ENCODE measurements around the gene EDARADD.
"Not testable (repeated sequence)": the region's sequence is repeated elsewhere in the genome, so short reads cannot be mapped to it uniquely, and the experiment has no call there.

Gene EDARADD

DNA sequence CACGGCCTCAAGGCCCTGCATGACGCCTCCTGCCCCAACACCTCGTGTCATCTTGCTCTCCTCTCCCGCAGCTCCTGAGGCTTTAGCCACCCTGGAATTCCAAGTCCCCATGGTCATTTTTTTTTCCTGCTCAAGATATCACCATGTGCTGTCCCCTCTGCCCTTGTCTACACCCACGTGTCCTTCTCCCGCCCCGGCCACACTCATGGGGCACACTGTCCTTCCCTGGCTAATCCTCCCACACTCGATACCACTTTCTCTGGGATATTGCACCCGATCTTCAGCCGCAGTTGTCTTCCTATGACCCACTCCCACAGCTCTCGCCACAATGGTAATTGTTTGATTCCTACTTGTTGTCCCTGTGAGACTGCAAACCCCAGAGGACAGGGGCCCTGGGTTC is 100.0 kb downstream of the EDARADD start:
- H3K4me1 ChIP-seq (ENCODE audit: insufficient read depth, low read length), result no peaks in the 10 kb centered on the region
- H3K9ac ChIP-seq (ENCODE audit: low read length), result no peak overlapping the region
- no peaks in the 10 kb centered on the region for H3K27me3 ChIP-seq (ENCODE audit: control insufficient read depth in 1 of 2, insufficient read depth in 2 of 2, low read length in 2 of 2)
- H3K27ac ChIP-seq (ENCODE audit: low read depth, low read length), result no peak overlapping the region
- no peaks in the 10 kb centered on the region for H3K36me3 ChIP-seq (ENCODE audit: insufficient read depth, low read length)
- no peak overlapping the region for H3K4me3 ChIP-seq (ENCODE audit: low read depth in 1 of 2, low read length in 2 of 2)
- no peaks in the 10 kb centered on the region for H3K9me3 ChIP-seq (ENCODE audit: low read length)

DNA sequence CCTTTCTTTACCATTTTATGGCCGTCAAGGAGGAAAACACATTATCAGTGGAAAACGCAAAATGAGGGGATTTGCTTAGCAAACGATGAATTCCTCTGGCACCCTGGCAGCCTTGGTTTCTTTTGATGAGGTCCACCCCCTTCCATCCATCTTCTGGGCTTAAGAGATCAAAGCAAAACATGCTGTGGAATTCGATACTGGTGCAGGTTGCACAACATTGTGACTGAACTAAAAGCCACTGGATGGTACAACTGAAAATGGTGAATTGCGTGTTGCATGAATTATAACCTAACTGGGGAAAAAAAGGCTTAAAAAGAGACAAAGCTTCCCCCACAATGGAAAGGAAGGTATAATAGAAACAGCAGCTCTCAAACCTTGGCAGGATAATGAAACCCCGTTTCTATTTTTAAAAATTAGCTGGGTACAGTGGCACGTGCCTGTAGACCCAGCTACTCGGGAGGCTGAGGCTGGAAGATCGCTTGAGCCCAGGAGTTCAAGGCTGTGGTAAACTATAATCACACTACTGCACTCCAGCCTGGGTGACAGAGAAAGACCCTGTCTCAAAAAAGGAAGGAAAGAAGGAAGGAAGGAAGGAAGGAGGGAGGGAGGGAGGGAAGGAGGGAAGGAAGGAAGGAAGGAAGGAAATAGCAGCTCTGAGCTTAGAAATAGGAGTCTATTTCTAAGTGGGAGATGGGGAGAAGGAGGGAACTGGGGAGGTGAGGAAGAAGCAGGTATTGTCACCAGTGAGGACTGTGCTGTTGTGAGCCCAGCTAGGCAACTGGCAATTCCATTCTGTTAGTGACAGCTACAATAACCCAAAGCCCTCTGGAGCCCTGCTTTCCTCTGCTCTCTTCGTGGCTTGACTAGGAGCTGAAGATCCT is 100.7 kb downstream of the EDARADD start:
- Histone ChIP-seq H3K4me3 (ENCODE audit: low read depth in 1 of 2, low read length in 2 of 2) (no peak overlapping the region), H3K27me3 (ENCODE audit: control insufficient read depth in 1 of 2, insufficient read depth in 2 of 2, low read length in 2 of 2) (no peaks in the 10 kb centered on the region), H3K36me3 (ENCODE audit: insufficient read depth, low read length) (no peaks in the 10 kb centered on the region), H3K4me1 (ENCODE audit: insufficient read depth, low read length) (no peaks in the 10 kb centered on the region), H3K9me3 (ENCODE audit: low read length) (no peaks in the 10 kb centered on the region), H3K9ac (ENCODE audit: low read length) (no peak overlapping the region), H3K27ac (ENCODE audit: low read depth, low read length) (no peak overlapping the region)

DNA sequence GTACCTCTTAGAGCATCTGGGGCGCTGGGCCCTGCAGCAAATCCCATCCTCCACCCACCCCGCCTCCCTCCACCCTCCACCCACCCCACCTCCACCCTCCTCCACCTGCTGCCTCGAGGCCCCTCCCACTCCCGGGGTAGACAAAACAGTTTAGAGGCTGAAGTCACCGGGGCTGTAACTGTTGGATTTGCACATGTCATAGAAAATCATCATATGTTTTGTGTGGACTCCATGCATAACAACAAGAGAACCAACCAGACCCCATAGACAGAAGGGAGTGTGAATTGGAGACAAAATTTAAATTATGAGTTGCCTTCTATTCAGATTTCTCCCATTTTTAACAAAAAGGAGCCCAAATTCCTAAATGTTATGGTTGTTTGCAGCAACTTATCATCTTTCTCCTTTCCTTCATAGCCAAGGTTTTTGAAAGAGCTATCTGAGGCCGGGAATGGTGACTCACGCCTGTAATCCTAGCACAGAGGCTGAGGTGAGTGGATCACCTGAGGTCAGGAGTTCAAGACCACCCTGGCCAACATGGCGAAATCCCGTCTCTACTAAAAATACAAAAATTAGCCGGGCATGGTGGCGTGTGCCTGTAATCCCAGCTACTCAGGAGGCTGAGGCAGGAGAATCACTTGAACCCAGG is 101.5 kb downstream of the EDARADD start:
- H3K9me3 ChIP-seq (ENCODE audit: low read length), result no peaks in the 10 kb centered on the region
- no peak overlapping the region for H3K9ac ChIP-seq (ENCODE audit: low read length)
- no peak overlapping the region for H3K27ac ChIP-seq (ENCODE audit: low read depth, low read length)
- H3K36me3 ChIP-seq (ENCODE audit: insufficient read depth, low read length), result no peaks in the 10 kb centered on the region
- no peak overlapping the region for H3K4me3 ChIP-seq (ENCODE audit: low read depth in 1 of 2, low read length in 2 of 2)
- no peaks in the 10 kb centered on the region for H3K27me3 ChIP-seq (ENCODE audit: control insufficient read depth in 1 of 2, insufficient read depth in 2 of 2, low read length in 2 of 2)
- no peaks in the 10 kb centered on the region for H3K4me1 ChIP-seq (ENCODE audit: insufficient read depth, low read length)

DNA sequence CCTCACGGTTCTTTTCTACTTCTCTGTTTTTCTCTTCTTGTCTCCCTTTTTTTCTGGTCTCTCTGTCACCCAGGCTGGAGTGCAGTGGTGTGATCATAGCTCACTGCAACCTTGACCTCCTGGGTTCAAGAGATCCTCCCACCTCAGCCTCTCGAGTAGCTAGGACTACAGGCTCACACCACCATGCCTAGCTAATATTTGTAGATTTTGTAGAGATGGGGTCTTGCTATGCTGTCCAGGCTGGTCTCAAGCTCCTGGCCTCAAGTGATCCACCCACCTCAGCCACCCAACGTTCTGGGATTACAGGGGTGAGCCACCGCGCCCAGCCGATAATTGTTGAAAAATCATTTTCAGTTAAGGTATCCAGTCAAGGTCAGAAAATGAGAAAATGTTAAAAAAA is 103.8 kb downstream of the EDARADD start:
- Histone ChIP-seq H3K27ac (ENCODE audit: low read depth, low read length) (no peak overlapping the region), H3K4me1 (ENCODE audit: insufficient read depth, low read length) (no peaks in the 10 kb centered on the region), H3K4me3 (ENCODE audit: low read depth in 1 of 2, low read length in 2 of 2) (no peak overlapping the region), H3K27me3 (ENCODE audit: control insufficient read depth in 1 of 2, insufficient read depth in 2 of 2, low read length in 2 of 2) (no peaks in the 10 kb centered on the region), H3K9ac (ENCODE audit: low read length) (no peak overlapping the region), H3K36me3 (ENCODE audit: insufficient read depth, low read length) (no peaks in the 10 kb centered on the region), H3K9me3 (ENCODE audit: low read length) (no peaks in the 10 kb centered on the region)

DNA sequence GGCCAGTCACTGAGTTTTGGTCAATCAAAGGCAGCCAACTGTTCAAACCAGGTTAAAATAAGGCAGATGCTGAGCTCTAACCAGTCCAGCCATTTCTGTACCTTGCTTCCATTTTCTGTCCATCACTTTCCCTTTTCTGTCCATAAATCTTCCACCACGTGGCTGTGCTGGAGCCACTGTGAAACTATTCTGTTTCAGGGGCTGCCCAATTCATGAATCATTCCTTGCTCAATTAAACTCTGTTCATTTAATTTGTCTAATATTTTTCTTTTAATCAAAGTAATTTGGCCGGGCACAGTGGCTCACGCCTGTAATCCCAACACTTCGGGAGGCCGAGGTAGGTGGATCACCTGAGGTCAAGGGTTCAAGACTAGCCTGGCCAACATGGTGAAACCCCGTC is 107.0 kb downstream of the EDARADD start:
- no peak overlapping the region for H3K4me3 ChIP-seq (ENCODE audit: low read depth in 1 of 2, low read length in 2 of 2)
- no peaks in the 10 kb centered on the region for H3K36me3 ChIP-seq (ENCODE audit: insufficient read depth, low read length)
- no peak overlapping the region for H3K27ac ChIP-seq (ENCODE audit: low read depth, low read length)
- H3K9ac ChIP-seq (ENCODE audit: low read length), result no peak overlapping the region
- H3K4me1 ChIP-seq (ENCODE audit: insufficient read depth, low read length), result no peaks in the 10 kb centered on the region
- H3K27me3 ChIP-seq (ENCODE audit: control insufficient read depth in 1 of 2, insufficient read depth in 2 of 2, low read length in 2 of 2), result no peaks in the 10 kb centered on the region
- no peaks in the 10 kb centered on the region for H3K9me3 ChIP-seq (ENCODE audit: low read length)

DNA sequence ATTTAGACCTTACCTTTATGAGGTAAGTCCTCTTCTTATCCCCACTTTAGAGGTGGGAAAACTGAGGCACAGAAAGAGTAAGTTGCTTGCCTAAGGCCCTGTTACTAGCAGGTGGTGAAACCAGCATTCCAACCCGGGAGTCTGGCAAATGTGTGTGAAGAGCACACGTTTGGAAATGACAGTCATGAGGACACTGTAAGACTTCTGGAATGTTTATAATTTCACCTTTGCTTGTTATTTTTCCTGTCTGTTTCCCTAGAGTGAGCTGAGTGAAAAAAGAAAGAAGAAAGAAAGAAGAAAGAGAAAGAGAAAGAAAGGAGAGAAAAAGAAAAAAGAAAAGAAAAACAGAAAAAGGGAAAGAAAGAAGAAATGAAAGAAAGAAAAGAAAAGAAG is 108.5 kb downstream of the EDARADD start:
- no peak overlapping the region for H3K9ac ChIP-seq (ENCODE audit: low read length)
- H3K4me3 ChIP-seq (ENCODE audit: low read depth in 1 of 2, low read length in 2 of 2), result peak overlapping the region in 1 of 2 donors; percentile 53

DNA sequence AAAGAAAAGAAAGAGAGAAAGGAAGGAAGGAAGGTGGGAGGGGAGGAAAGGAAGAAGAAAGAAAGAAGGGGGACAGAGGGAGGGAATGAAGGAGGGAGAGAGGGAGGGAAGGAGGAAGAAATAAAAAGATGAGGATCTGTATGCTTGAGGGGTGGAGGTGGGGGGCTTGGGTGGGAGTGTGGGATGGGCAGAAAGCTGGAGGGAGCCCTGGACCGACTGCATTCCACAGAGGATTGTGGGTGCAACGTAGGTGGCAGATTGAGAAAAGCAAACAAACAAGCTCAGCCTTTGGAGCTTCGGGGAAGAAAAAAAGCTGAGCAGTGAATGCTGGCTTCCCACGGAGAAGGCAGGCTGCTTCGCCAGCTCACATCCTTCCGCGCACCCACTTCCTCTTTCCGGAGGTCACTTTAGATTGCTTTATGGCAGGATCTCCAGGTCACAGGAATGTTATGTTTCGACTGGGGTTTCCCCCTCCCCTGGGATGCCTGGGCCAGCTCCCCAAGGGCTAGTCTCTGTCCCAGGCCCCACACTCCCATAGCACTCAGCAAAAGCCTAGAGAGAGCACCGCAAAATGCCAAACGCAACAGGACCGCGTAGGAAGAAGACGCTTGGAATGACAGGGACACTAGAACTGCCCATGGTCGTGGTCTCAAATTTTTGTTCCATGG is 109.0 kb downstream of the EDARADD start:
- H3K9ac ChIP-seq (ENCODE audit: low read length), result no peak overlapping the region
- peak overlapping the region; percentile 34 to 53 for H3K4me3 ChIP-seq (ENCODE audit: low read depth in 1 of 2, low read length in 2 of 2)
- H3K27me3 ChIP-seq (ENCODE audit: control insufficient read depth in 1 of 2, insufficient read depth in 2 of 2, low read length in 2 of 2), result no peaks in the 10 kb centered on the region
- no peaks in the 10 kb centered on the region for H3K4me1 ChIP-seq (ENCODE audit: insufficient read depth, low read length)
- no peak overlapping the region for H3K27ac ChIP-seq (ENCODE audit: low read depth, low read length)
- no peaks in the 10 kb centered on the region for H3K36me3 ChIP-seq (ENCODE audit: insufficient read depth, low read length)
- H3K9me3 ChIP-seq (ENCODE audit: low read length), result no peaks in the 10 kb centered on the region

More for the DNA sequence above, 108.5 kb downstream of the EDARADD start:
- Histone ChIP-seq H3K27me3 (ENCODE audit: control insufficient read depth in 1 of 2, insufficient read depth in 2 of 2, low read length in 2 of 2) (no peaks in the 10 kb centered on the region), H3K9me3 (ENCODE audit: low read length) (no peaks in the 10 kb centered on the region), H3K4me1 (ENCODE audit: insufficient read depth, low read length) (no peaks in the 10 kb centered on the region), H3K27ac (ENCODE audit: low read depth, low read length) (no peak overlapping the region), H3K36me3 (ENCODE audit: insufficient read depth, low read length) (no peaks in the 10 kb centered on the region)

DNA sequence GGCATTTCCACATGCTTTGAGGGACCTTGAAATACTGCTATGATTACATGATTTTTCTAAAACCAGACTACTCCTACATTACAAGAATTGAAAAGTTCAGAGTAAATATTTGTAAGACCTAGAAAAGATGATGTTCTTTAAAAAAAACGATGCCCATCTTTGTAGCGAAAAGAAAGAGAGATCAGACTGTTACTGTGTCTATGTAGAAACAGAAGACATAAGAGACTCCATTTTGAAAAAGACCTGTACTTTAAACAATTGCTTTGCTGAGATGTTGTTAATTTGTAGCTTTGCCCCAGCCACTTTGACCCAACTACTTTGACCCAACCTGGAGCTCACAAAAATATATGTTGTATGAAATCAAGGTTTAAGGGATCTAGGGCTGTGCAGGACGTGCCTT is 110.3 kb downstream of the EDARADD start:
- H3K27ac ChIP-seq (ENCODE audit: low read depth, low read length); H3K9ac ChIP-seq (ENCODE audit: low read length); H3K4me1 ChIP-seq (ENCODE audit: insufficient read depth, low read length); H3K27me3 ChIP-seq (ENCODE audit: control insufficient read depth in 1 of 2, insufficient read depth in 2 of 2, low read length in 2 of 2); H3K4me3 ChIP-seq (ENCODE audit: low read depth in 1 of 2, low read length in 2 of 2); H3K9me3 ChIP-seq (ENCODE audit: low read length); H3K36me3 ChIP-seq (ENCODE audit: insufficient read depth, low read length): not testable (repeated sequence)

DNA sequence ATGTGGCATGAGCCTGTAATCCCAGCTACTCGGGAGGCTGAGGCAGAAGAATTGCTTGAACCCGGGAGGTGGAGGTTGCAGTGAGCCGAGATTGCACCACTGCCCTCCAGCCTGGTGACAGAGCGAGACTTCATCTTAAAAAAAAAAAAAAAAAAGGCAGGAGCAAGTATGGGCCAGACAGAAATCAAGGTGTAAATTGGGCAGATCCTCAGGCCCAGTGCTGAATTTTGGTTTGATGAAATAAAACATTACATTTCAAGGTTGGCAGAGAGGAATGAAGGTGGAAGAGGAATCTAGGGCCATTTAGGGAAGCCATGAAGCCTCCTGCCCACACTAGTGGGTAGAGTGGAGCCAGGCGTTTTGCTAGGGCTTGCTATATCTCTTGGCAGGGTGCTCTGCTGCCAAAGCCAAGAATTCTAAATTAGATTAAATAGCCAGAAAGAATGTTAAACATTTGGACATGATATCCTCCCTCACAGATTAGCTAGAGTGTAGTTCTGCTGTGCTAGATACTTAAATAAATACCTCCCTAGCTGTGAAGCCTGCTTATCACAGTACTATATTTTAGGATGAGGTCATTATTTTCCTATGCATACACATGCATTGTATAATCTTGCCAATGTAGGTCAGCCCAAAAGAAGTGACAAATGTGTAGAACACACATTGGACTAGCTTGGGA is 113.1 kb downstream of the EDARADD start:
- H3K9ac ChIP-seq (ENCODE audit: low read length), result no peak overlapping the region
- no peaks in the 10 kb centered on the region for H3K9me3 ChIP-seq (ENCODE audit: low read length)
- H3K4me1 ChIP-seq (ENCODE audit: insufficient read depth, low read length), result no peaks in the 10 kb centered on the region
- H3K27me3 ChIP-seq (ENCODE audit: control insufficient read depth in 1 of 2, insufficient read depth in 2 of 2, low read length in 2 of 2), result no peaks in the 10 kb centered on the region
- no peak overlapping the region for H3K27ac ChIP-seq (ENCODE audit: low read depth, low read length)
- no peaks in the 10 kb centered on the region for H3K36me3 ChIP-seq (ENCODE audit: insufficient read depth, low read length)
- H3K4me3 ChIP-seq (ENCODE audit: low read depth in 1 of 2, low read length in 2 of 2), result no peak overlapping the region

DNA sequence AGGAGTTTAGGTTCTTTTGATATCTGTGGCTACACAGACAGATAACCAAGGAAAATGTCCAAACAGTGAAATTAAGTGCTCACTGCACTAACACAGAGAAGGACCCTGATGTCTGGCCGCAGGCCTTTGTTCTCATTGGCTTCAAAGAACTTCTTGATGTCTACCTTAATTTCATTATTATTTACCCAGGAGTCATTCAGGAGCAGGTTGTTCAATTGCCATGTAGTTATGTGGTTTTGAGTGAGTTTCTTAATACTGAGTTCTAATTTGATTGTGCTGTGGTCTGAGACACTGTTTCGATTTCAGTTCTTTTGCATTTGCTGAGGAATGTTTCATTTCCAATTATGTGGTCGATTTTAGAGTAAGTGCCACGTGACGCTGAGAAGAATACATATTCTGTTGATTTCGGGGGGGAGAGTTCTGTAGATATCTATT is 114.5 kb downstream of the EDARADD start:
- Histone ChIP-seq H3K4me1 (ENCODE audit: insufficient read depth, low read length) (no peaks in the 10 kb centered on the region), H3K27ac (ENCODE audit: low read depth, low read length) (no peak overlapping the region), H3K36me3 (ENCODE audit: insufficient read depth, low read length) (no peaks in the 10 kb centered on the region), H3K9me3 (ENCODE audit: low read length) (no peaks in the 10 kb centered on the region), H3K9ac (ENCODE audit: low read length) (no peak overlapping the region), H3K27me3 (ENCODE audit: control insufficient read depth in 1 of 2, insufficient read depth in 2 of 2, low read length in 2 of 2) (no peaks in the 10 kb centered on the region), H3K4me3 (ENCODE audit: low read depth in 1 of 2, low read length in 2 of 2) (no peak overlapping the region)

DNA sequence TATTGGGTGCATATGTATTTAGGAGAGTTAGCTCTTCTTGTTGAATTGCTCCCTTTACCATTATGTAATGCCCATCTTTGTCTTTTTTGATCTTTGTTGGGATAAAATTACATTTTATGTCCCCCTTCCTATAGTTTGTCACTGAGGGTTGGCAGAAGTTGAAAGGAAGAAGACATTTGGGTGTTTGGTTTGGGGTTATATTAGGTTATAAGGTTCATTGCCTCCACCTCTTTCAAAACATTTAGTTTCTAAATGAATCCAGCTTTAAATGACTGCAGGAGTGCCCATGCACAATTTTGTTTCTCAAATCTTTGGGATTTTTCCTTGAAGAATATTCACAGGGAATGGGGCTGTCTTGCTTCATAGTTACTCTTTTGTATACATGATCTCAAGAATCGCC is 115.1 kb downstream of the EDARADD start:
- no peak overlapping the region for H3K27ac ChIP-seq (ENCODE audit: low read depth, low read length)
- H3K9me3 ChIP-seq (ENCODE audit: low read length), result no peaks in the 10 kb centered on the region
- no peak overlapping the region for H3K9ac ChIP-seq (ENCODE audit: low read length)
- H3K4me1 ChIP-seq (ENCODE audit: insufficient read depth, low read length), result no peaks in the 10 kb centered on the region
- H3K27me3 ChIP-seq (ENCODE audit: control insufficient read depth in 1 of 2, insufficient read depth in 2 of 2, low read length in 2 of 2), result no peaks in the 10 kb centered on the region
- H3K4me3 ChIP-seq (ENCODE audit: low read depth in 1 of 2, low read length in 2 of 2), result no peak overlapping the region
- no peaks in the 10 kb centered on the region for H3K36me3 ChIP-seq (ENCODE audit: insufficient read depth, low read length)

Data from muscle layer of colon (tissue), 2 donors.